HG02943 (cell line): ENCODE measurements around the gene SMIM24.

ENCODE experiments used
- ATAC-seq: cut with Tn5 transposase; IDR thresholded peaks from one replicate; pipeline ENCODE4 v1.9.1; 2021; ENCODE audit warnings: mild to moderate bottlenecking, low read depth, moderate library complexity; ENCODE audit not compliant: unreplicated experiment

The SMIM24 gene

GRCh38 chr19:3476830-3477229 is 3.5 kb downstream of the SMIM24 start:
- ATAC-seq = no peak

- ATAC-seq = no peak
Measured at GRCh38 chr19:3475449-3475848, 4.9 kb downstream of the SMIM24 start.

GRCh38 chr19:3474614-3475013 is 5.7 kb downstream of the SMIM24 start:
- no peak for ATAC-seq

GRCh38 chr19:3474010-3474409 is 6.3 kb downstream of the SMIM24 start:
- no peak for ATAC-seq

- ATAC-seq = no peak
Measured at GRCh38 chr19:3471954-3472655, 8.2 kb downstream of the SMIM24 start.

- ATAC-seq = no peak
Measured at GRCh38 chr19:3470500-3471128, 9.7 kb downstream of the SMIM24 start.

- ATAC-seq = no peak
Measured at GRCh38 chr19:3469638-3470499, 10.5 kb downstream of the SMIM24 start.

- no peak for ATAC-seq
Measured at GRCh38 chr19:3468211-3468610, 12.1 kb downstream of the SMIM24 start.

GRCh38 chr19:3467437-3468198 is 12.7 kb downstream of the SMIM24 start:
- no peak for ATAC-seq

GRCh38 chr19:3466635-3467034 is 13.7 kb downstream of the SMIM24 start:
- no peak for ATAC-seq

- ATAC-seq = no peak
Measured at GRCh38 chr19:3465552-3465951, 14.8 kb downstream of the SMIM24 start.

- ATAC-seq = no peak
Measured at GRCh38 chr19:3464587-3465235, 15.6 kb downstream of the SMIM24 start.

- ATAC-seq = no peak
Measured at GRCh38 chr19:3463714-3464586, 16.4 kb downstream of the SMIM24 start.

- no peak for ATAC-seq
Measured at GRCh38 chr19:3462991-3463713, 17.2 kb downstream of the SMIM24 start.

GRCh38 chr19:3459965-3460582 is 20.3 kb downstream of the SMIM24 start:
- ATAC-seq = no peak

GRCh38 chr19:3459089-3459881 is 21.0 kb downstream of the SMIM24 start:
- ATAC-seq = no peak
